SU-DHL-6 (cell line): ENCODE data around the gene NFKBIE.

Experiments
- H2AFZ ChIP-seq: fragments of 200-600 bp; sonication (generic); 2 replicates; pipeline ENCODE4 v1.6.1; 2014; ENCODE audit warnings: low read depth, mild to moderate bottlenecking, moderate library complexity, mixed read lengths, antibody characterized with exemption, low read length; ENCODE audit not compliant: severe bottlenecking
- H3F3A ChIP-seq: fragments of 200-600 bp; shearing (Covaris generic); 2 replicates; pipeline ENCODE4 v1.6.0; 2016; ENCODE audit warnings: antibody characterized with exemption, mild to moderate bottlenecking; ENCODE audit not compliant: insufficient read depth
- H3K27ac ChIP-seq: fragments of 200-600 bp; sonication (generic); 2 replicates; pipeline ENCODE4 v1.5.1; 2016; ENCODE audit warnings: low read depth, mild to moderate bottlenecking, low read length, moderate library complexity, mixed read lengths
- H3K27me3 ChIP-seq: fragments of 200-600 bp; sonication (generic), shearing (Covaris generic); 2 replicates; pipeline ENCODE4 v1.6.0; 2014; ENCODE audit warnings: mild to moderate bottlenecking, low read length
- H3K36me3 ChIP-seq: fragments of 200-600 bp; sonication (generic); 2 replicates; pipeline ENCODE4 v1.6.1; 2014; ENCODE audit warnings: mild to moderate bottlenecking, low read length, mixed read lengths
- H3K4me2 ChIP-seq: fragments of 300-600, 200-600 bp; shearing (Covaris generic), sonication (generic); 2 replicates; pipeline ENCODE4 v1.6.0; 2014; ENCODE audit warnings: low read length, low read depth, mild to moderate bottlenecking; ENCODE audit not compliant: poor library complexity, severe bottlenecking
- H3K4me3 ChIP-seq: fragments of 200-600 bp; sonication (generic); 2 replicates; pipeline ENCODE4 v1.5.1; 2014; ENCODE audit warnings: antibody characterized with exemption, low read length, mild to moderate bottlenecking, mixed read lengths; ENCODE audit not compliant: insufficient read depth, poor library complexity, severe bottlenecking
- H3K79me2 ChIP-seq: fragments of 200-600 bp; sonication (generic); 2 replicates; pipeline ENCODE4 v1.6.1; 2014; ENCODE audit warnings: mild to moderate bottlenecking, low read length, moderate library complexity; ENCODE audit not compliant: insufficient read depth
- H3K9ac ChIP-seq: fragments of 200-600 bp; sonication (generic); 2 replicates; pipeline ENCODE4 v1.7.0; 2014; ENCODE audit warnings: mild to moderate bottlenecking, low read length
- H3K9me2 ChIP-seq: fragments of 200-600 bp; sonication (generic); replicated peaks from 2 replicates; pipeline ENCODE4 v1.6.1; 2014; ENCODE audit warnings: low read length; ENCODE audit not compliant: insufficient read depth
- H3K9me3 ChIP-seq: fragments of 200-600 bp; sonication (generic); 2 replicates; pipeline ENCODE4 v1.6.1; 2014; ENCODE audit warnings: low read length, mixed read lengths; ENCODE audit not compliant: insufficient read depth
- H4K20me1 ChIP-seq: fragments of 200-600 bp; sonication (generic); 2 replicates; pipeline ENCODE4 v1.6.1; 2014; ENCODE audit warnings: low read depth, mild to moderate bottlenecking, antibody characterized with exemption, low read length, moderate library complexity, mixed read lengths
- EZH2phosphoT487 ChIP-seq: fragments of 200-600 bp; sonication (generic), shearing (Covaris generic); conservative IDR thresholded peaks from 2 replicates; pipeline ENCODE4 v1.6.1; 2018; ENCODE audit warnings: mild to moderate bottlenecking, antibody characterized with exemption, low read length, moderate library complexity, mixed read lengths
- TF ChIP-seq, protein P1 (sequence below): fragments of 200-600 bp; sonication (generic); IDR thresholded peaks from one replicate; pipeline ENCODE4 v1.5.1; 2017; ENCODE audit warnings: antibody characterized with exemption, mild to moderate bottlenecking, low read length, moderate library complexity; ENCODE audit not compliant: insufficient read depth, poor library complexity, severe bottlenecking

The NFKBIE gene

DNA sequence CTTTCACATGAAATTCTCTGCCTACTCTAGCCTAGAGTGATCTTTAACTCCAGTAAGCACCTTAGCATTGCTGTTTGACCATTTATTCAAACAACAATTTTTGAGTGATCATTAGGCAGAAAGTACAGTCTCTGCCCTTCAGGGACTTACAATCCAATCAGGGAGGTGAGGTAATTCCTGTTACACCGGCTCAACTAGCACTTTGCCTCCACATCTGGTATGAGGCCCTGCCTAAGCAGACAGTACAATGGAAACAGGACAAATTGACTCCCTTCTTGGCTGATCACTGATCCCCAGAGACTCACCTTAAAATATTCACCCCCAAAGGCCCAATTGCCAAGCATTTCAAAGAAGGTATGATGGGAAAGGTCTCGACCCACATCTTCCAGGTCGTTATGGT, 46.4 kb upstream of the NFKBIE start:
- peaks cover 12% of the 10 kb centered on the region; the same call in 1 of the 2 replicates for H3K79me2 ChIP-seq
- H3K27me3 ChIP-seq = no peaks in the 10 kb centered on the region
- no peaks in the 10 kb centered on the region; the same call in 1 of the 2 replicates for H3K36me3 ChIP-seq
- H3K9ac ChIP-seq = no peak overlapping the region
- H3K4me2 ChIP-seq = peak overlapping the region; percentile 75
- H3K9me2 ChIP-seq = no peaks in the 10 kb centered on the region
- no peaks in the 10 kb centered on the region for H4K20me1 ChIP-seq
- peak overlapping the region; percentile 67 for H3K4me3 ChIP-seq
- no peaks in the 10 kb centered on the region for H3K9me3 ChIP-seq
- H3F3A ChIP-seq = no peaks in the 10 kb centered on the region
- no peak overlapping the region for H2AFZ ChIP-seq
- TF ChIP-seq, protein P1, sequence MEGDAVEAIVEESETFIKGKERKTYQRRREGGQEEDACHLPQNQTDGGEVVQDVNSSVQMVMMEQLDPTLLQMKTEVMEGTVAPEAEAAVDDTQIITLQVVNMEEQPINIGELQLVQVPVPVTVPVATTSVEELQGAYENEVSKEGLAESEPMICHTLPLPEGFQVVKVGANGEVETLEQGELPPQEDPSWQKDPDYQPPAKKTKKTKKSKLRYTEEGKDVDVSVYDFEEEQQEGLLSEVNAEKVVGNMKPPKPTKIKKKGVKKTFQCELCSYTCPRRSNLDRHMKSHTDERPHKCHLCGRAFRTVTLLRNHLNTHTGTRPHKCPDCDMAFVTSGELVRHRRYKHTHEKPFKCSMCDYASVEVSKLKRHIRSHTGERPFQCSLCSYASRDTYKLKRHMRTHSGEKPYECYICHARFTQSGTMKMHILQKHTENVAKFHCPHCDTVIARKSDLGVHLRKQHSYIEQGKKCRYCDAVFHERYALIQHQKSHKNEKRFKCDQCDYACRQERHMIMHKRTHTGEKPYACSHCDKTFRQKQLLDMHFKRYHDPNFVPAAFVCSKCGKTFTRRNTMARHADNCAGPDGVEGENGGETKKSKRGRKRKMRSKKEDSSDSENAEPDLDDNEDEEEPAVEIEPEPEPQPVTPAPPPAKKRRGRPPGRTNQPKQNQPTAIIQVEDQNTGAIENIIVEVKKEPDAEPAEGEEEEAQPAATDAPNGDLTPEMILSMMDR = no peak
- TF ChIP-seq EZH2phosphoT487 = no peak
- no peak overlapping the region for H3K27ac ChIP-seq

DNA sequence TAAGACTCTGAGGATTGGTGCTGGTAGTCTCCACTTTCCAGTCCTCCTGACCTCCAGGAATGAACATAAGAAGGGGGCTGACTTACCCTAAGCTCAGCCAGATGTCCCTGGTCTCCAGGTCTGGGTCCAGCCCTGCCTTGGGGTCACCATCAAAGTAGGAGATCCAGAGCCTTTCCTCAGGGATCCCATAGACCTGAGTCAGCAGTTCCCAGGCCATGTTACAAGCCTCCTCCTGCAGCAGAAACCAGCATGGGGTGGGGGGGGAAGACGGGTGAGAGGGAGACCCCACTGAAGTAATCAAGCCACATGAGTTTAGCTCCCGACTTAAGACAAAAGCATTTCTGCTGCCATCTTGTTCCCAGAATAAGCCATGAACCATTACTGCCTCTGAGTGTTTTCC, 46.0 kb upstream of the NFKBIE start:
- no peak overlapping the region for H2AFZ ChIP-seq
- H3K36me3 ChIP-seq = no peaks in the 10 kb centered on the region; the same call in 1 of the 2 replicates
- H3K9me3 ChIP-seq = no peaks in the 10 kb centered on the region
- no peak overlapping the region for H3K4me2 ChIP-seq
- H4K20me1 ChIP-seq = no peaks in the 10 kb centered on the region
- peaks cover 12% of the 10 kb centered on the region; the same call in 1 of the 2 replicates for H3K79me2 ChIP-seq
- no peak for TF ChIP-seq EZH2phosphoT487
- TF ChIP-seq, protein P1 = no peak
- no peaks in the 10 kb centered on the region for H3K9me2 ChIP-seq
- H3K27me3 ChIP-seq = no peaks in the 10 kb centered on the region
- H3K4me3 ChIP-seq = no peak overlapping the region
- no peaks in the 10 kb centered on the region for H3F3A ChIP-seq
- H3K9ac ChIP-seq = no peak overlapping the region
- H3K27ac ChIP-seq = no peak overlapping the region

DNA sequence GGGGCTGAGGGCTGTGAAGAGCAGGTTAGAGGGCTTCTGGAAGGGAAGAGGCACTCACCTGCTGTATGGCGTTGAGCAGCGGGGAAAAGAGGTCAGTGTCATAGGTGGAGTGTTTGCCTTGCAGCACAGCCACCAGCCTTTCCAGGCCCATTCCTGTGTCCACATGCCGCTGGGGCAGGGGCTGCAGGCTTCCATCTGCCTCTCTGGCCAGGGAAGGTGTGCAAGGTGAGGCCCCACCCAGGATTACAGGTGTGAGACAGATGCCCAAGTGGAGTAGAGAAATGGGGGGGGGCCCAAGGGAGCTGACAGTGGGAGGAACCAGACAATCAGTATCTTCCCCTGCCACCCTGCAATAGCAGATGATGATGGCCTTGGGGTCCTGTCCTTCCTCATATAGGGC, 44.9 kb upstream of the NFKBIE start:
- H3K27me3 ChIP-seq = no peaks in the 10 kb centered on the region
- H3K9me3 ChIP-seq = no peaks in the 10 kb centered on the region
- H3K27ac ChIP-seq = no peak overlapping the region
- H3F3A ChIP-seq = no peaks in the 10 kb centered on the region
- H2AFZ ChIP-seq = no peak overlapping the region
- no peak overlapping the region for H3K4me2 ChIP-seq
- H3K79me2 ChIP-seq = peaks cover 12% of the 10 kb centered on the region; the same call in 1 of the 2 replicates
- no peak for TF ChIP-seq EZH2phosphoT487
- TF ChIP-seq, protein P1 = no peak
- no peak overlapping the region for H3K9ac ChIP-seq
- no peaks in the 10 kb centered on the region for H4K20me1 ChIP-seq
- no peaks in the 10 kb centered on the region for H3K9me2 ChIP-seq
- no peaks in the 10 kb centered on the region; the same call in 1 of the 2 replicates for H3K36me3 ChIP-seq
- H3K4me3 ChIP-seq = no peak overlapping the region
